ENCODE results near the gene PLCB1. TPM values are rescaled to one million over a fixed set of nuclear protein-coding genes. Genes with fewer than 3 reads are reported as not detected.

The PLCB1 gene
- polyA plus RNA-seq, 4 donors, result 39.1 to 53.5 (median 46.3) TPM

- DNase-seq (ENCODE audit: low read depth in 4 of 4, low spot score in 3 of 4), result no peak
These were observed 159.8 kb downstream of the PLCB1 start for GRCh38 chr20:8291873-8292272.

- DNase-seq (ENCODE audit: low read depth in 4 of 4, low spot score in 3 of 4), result no peak
These were observed 160.7 kb downstream of the PLCB1 start for GRCh38 chr20:8292793-8293192.

DNA sequence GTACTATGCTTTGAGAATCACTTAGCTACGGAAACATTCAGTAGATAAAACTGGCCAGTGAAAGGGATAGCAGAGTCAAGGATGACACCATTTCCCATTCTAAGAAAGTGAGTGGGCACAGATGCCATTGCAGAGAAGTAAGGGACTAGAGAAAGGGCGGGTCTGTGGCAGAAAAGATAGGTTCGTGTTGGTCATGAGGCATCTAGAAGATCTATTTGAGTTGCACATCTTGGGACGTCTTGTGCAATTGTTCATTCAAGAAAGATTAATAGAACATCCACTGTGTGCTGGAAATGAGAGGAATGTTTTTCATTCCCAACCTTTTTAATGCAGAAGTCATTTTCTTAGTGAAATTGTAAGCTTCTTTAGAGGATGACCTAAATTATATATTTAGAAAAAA is 161.7 kb downstream of the PLCB1 start:
- no peak for DNase-seq (ENCODE audit: low read depth in 4 of 4, low spot score in 3 of 4)

DNA sequence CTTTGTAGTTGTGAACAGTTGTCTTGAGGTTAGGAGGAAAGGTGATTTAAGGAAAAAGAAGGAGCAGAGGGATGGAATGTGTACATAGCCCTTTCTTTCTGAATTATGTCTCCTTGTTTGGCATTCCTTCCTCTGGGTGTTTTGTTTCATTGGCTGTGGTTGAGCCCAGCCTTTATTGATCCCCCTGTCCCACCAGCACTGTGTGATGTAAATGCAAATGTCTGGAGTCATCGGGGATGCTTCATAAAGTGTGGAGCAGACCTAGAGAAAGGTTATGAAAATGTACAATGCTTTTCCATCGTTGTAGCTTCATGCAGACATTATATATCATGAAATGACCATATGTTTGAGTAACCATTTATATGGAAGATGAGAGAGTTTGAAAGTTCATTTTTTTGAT is 164.5 kb downstream of the PLCB1 start:
- no peak for DNase-seq (ENCODE audit: low read depth in 4 of 4, low spot score in 3 of 4)

GRCh38 chr20:8298426-8299043 is 166.5 kb downstream of the PLCB1 start:
- DNase-seq (ENCODE audit: low read depth in 4 of 4, low spot score in 3 of 4), result no peak

- DNase-seq (ENCODE audit: low read depth in 4 of 4, low spot score in 3 of 4), result no peak
These were observed 167.9 kb downstream of the PLCB1 start for GRCh38 chr20:8299921-8300320.

- DNase-seq (ENCODE audit: low read depth in 4 of 4, low spot score in 3 of 4), result no peak
These were observed 169.6 kb downstream of the PLCB1 start for GRCh38 chr20:8301655-8302054.

GRCh38 chr20:8303651-8304050 is 171.6 kb downstream of the PLCB1 start:
- no peak for DNase-seq (ENCODE audit: low read depth in 4 of 4, low spot score in 3 of 4)

- no peak for DNase-seq (ENCODE audit: low read depth in 4 of 4, low spot score in 3 of 4)
These were observed 172.2 kb downstream of the PLCB1 start for GRCh38 chr20:8304124-8304816.

- DNase-seq (ENCODE audit: low read depth in 4 of 4, low spot score in 3 of 4), result no peak
These were observed 173.4 kb downstream of the PLCB1 start for GRCh38 chr20:8305449-8305978.

DNA sequence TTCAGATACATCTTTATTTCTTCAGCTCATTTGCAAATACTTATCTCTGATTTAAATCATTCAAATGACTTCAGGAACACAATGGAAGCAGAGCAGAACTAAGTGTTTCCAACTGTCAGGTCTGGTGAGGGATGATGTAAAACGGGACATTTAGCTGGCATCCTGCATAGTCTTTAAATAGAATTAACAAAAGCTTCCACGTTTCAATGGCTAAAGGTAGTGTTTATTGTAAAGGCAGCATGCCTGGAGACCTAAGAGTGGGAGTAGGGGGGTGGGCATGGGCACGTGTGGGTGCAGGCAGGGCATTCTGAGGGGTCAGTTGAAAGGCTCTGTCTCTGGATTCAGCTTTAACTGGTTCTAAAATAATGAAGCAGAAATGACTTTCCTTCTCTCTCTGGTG is 174.9 kb downstream of the PLCB1 start:
- DNase-seq (ENCODE audit: low read depth in 4 of 4, low spot score in 3 of 4), result no peak

DNA sequence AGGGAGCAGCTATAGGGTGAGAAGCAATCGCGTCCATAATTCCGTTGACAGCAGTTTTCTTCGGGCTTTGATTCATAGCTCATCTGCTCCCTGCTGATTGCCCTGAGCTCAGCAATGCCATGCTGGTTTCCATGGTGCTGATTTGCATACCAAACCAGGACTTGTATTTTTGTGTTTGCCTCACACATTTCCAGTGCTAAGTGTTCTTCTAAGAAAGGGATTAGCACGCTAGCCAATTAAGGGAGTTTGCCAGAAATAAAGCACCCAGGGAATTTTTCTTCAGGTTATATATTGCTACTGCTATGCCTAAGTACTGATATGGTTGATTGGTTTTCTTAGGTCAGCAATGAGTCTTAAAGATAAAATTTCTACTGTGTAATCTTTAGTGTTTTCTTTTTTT is 177.6 kb downstream of the PLCB1 start:
- DNase-seq (ENCODE audit: low read depth in 4 of 4, low spot score in 3 of 4), result no peak

DNA sequence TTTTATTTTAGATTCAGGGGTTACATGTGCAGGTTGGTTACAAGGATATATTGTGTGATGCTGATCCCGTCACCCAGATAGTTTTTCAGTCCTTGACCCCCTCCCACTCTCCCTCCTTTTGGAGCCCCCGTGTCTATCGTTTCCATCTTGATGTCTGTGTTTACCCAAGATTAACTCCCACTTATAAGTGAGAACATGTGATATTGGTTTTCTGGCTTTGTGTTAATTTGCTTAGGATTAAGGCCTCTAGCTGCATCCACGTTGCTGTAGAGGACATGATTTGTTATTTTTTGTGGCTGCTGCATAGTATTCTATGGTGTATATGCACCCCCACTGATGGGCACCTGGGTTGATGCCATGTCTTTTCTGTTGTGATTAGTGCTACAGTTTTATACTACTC is 178.6 kb downstream of the PLCB1 start:
- no peak for DNase-seq (ENCODE audit: low read depth in 4 of 4, low spot score in 3 of 4)

DNA sequence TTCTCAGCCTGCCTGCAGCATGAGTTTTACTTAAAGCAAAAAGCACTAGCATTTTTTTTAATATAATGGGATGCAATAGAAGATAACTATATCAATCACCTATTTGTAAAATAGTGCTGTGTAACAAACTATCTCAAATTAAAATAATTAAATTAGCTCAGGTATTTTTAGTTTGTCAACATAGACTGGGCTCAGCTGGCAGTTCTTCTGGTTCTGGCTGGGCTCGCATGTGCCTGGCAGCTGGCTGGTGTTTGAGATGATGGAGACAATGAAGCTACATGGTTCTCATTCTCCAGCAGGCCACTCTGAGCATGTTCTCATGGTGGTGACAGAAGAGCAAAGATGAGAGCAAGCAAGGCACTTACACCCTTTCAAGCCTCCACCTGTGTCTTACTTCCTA is 181.0 kb downstream of the PLCB1 start:
- no peak for DNase-seq (ENCODE audit: low read depth in 4 of 4, low spot score in 3 of 4)

DNA sequence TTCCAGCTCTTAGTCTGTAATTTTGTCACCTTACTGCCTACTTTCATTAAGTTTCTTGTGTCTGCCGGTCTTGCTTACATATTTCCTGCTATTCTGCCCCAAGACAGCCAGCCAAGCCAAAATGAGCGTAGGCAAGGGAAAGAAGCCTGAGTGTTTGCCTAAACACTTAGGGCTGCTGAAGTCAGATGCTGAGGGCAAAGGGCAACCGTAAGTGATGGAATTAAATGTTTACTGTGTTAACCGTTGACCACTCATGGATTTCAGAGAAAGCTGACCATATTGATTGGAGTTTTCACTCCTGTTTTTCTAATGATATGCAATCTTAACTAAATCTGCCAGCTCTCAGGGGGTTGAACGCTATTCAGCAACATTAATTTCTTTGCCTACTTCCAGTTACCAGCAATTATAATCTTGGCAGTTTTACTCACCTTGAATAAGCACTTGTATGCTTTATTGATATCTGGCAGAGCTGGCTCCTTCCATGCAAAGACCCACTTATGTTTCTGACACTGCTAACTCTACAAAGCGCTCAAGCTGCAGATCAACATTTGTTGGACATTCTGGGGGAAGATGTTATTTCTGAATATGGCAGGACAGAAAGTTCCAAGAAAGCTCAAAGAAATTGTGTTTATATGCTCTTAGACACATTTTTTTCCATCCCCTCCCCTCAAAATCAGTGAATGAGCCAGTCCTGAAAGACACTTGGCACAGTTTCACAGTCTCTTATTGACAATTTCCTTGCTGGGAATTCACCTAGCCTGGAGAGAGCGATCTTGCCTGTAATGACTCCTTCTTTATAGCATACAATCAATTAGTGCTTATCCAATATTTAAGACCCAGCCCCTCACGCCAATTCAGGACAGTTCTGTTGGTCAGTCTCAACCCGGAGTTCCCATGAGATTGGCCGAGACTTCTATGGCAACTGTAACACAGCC is 183.8 kb downstream of the PLCB1 start:
- DNase-seq (ENCODE audit: low read depth in 4 of 4, low spot score in 3 of 4), result no peak

DNA sequence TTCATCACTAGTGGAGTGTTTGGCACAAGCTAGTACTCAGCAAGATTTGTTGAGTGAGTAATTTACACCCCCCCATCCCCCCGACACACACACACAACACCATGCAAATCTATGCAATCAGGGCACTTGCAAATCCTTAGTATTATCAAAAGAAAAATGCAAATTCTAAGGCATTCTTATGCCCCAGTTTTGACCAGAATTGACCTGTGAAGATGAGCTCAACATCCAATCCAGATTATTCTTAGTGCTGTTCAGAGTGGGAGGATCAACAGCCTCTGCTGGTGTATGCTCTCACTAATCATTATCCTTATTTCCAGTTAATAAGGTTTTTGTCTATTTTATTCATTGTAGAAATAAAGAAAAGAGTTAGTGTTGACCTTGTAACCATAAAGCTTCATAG is 185.4 kb downstream of the PLCB1 start:
- DNase-seq (ENCODE audit: low read depth in 4 of 4, low spot score in 3 of 4), result no peak

DNA sequence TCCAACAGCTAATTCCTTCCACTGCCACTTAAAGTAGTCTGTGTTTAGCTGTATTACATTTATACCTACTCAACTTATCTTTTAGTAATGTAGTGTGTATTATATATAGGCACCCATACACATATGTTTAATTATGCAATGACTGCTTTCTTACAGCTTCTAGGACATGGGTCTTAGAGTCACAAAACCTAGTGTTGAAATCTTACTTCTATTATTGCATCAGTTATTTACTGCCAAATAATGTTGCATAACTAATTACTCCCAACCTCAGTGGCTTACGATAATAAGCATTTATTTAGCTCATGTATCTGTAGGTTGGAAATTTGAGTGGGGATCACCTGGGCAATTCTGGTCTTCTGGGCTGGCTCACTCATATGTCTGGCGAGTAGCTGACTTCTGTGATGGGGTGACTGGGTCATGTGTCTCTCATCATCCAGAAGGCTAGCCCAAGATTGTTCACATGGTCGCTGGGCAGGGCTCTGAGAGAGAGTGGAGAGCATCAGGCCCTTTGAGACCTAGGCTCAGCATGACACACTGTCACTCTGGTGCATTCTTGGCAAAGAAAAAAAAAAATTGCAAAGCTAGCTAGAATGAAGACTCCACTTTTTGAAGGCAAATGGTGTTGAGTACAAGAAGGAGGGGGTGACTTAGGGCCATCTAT is 187.0 kb downstream of the PLCB1 start:
- no peak for DNase-seq (ENCODE audit: low read depth in 4 of 4, low spot score in 3 of 4)

GRCh38 chr20:8320306-8320705 is 188.2 kb downstream of the PLCB1 start:
- DNase-seq (ENCODE audit: low read depth in 4 of 4, low spot score in 3 of 4), result no peak

- no peak for DNase-seq (ENCODE audit: low read depth in 4 of 4, low spot score in 3 of 4)
These were observed 188.9 kb downstream of the PLCB1 start for GRCh38 chr20:8321001-8321400.

DNA sequence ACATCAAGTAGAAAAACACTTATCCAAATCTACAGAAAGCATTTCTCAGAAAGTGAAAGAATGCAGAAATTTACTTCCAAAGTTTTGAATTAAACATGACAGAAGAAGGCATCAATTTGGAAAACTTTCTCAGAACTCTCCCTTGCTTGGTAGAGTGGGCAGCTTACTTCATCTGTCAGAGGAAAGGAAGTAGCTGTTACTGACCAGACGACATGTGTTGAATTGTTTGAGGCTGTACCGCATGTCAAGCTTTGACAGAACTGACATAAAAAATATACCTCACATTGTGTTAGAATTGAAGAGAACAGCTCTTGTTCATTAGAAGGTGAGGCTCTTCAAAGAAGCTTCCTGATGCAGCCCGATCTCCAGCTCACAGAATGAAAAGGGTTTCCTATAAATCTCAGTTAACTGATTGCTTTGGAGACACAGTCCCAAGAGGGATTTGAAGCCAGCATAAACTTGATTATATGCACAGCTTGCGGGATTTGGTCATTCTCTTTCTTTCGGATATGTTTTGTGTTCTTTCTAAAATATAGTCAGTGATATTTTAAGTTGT is 190.7 kb downstream of the PLCB1 start:
- no peak for DNase-seq (ENCODE audit: low read depth in 4 of 4, low spot score in 3 of 4)
